SHP77 treated with DMSO at 0.1 percent for 48 hours (cell line): ENCODE results near the gene SOX15.
A peak's percentile ranks its signal among the peaks of the same experiment; 100 is the strongest.

Experiments used
- DNase-seq: peaks from one replicate; lab custom pipeline; 2025; lab: John Stamatoyannopoulos, UW

The SOX15 gene

GRCh38 chr17:7557775-7558543, 31.9 kb downstream of the SOX15 start:
- DNase-seq: peak; percentile 63

DNA sequence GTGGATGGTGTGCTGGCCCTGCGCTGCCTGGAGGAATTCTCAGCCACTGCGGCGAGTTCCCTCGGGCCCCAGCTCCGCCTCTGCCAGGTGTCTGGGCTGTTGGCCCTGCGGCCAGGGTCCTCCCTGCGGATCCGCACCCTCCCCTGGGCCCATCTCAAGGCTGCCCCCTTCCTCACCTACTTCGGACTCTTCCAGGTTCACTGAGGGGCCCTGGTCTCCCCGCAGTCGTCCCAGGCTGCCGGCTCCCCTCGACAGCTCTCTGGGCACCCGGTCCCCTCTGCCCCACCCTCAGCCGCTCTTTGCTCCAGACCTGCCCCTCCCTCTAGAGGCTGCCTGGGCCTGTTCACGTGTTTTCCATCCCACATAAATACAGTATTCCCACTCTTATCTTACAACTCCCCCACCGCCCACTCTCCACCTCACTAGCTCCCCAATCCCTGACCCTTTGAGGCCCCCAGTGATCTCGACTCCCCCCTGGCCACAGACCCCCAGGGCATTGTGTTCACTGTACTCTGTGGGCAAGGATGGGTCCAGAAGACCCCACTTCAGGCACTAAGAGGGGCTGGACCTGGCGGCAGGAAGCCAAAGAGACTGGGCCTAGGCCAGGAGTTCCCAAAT, 32.6 kb downstream of the SOX15 start:
- DNase-seq: no peak

DNA sequence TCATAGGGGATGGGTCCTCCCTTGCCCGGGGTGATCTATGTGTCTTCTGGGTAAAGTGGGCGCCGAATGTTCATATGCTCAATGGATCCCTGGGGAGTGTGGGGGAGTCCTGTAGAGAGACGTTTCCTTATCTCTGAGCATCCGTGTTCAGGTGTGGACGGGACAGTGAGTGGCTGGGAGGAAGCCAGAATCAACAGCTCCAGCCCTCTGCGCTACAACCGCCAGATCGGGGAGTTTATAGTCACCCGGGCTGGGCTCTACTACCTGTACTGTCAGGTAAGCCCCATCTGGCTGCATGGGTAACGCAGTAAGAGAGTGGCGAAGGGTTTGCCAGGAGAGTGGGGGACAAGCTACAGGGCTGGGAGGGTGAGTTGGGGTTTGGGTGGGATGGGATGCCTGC, 33.3 kb downstream of the SOX15 start:
- DNase-seq: no peak

- DNase-seq: no peak
Measured at GRCh38 chr17:7555320-7555948, 34.5 kb downstream of the SOX15 start.

DNA sequence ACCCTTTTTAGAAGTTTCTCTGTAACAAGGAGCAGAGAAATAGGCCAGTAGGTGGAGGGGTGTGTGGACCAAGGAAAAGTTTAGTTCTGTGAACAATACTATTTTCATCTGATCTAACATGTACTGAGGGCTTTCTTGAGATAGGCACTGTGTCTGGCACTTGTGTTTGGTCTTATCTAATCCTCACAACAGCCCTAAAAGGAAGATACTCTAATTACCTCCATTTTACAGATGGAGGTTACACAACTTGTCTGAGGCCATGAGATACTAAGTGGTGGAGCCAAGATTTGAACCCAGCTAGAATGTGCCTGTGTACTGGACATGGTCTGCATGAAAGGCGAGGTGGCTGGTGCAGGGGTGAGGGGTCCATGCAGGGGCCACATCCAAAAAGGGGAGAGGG, 36.5 kb downstream of the SOX15 start:
- DNase-seq: no peak

GRCh38 chr17:7552621-7553051, 37.3 kb downstream of the SOX15 start:
- DNase-seq: no peak

GRCh38 chr17:7551396-7551795, 38.5 kb downstream of the SOX15 start:
- no peak for DNase-seq

DNA sequence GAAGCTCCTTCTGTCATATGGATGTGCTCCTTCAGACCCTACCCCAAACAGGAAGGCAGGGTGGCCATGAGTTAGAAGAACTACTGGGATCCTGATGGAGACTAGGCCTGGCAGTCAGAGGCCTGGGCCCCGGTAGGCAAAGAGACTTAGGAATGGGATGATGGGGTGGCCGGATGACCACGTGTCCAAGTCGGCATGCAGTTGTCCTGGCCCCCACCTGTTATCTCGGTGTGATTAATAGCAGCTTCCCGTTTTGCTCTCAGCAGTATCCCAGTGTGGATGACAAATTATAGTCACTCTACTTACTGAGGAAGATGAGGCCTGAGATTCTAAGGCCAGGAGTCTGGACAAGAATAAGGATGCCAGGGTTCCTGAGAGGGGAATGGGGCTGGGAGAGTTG, 39.5 kb downstream of the SOX15 start:
- no peak for DNase-seq

DNA sequence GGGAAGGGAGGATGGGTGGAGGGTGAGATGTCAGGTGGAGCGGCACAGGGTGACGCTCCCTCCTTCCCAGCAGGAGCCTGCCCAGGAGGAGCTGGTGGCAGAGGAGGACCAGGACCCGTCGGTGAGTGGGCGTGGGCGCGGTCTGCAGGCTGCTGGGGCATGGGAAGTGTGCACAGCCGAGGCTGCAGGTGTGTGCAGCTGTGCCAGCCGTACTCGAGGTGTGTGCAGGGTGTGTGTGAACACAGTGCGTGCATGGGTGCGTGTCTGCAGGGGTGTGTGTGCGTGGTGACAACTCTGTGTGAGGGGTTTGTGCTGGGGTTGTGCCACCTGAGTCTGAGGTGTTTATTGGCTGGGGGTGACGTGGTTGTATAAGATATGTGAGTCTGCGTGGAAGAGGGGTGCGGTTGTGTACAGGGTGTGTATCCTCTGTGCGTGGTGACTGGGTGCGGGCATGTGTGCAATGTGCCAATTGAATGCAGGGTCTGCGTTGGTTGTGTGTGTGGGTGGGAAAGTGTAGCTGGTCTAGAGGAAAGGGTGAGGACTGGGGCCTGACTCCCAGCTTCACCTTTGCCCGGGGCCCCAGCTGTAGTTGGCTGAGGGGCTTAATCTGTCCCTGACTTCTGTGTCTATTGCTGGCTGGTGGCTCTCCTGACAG, 40.4 kb downstream of the SOX15 start:
- DNase-seq: no peak

GRCh38 chr17:7548585-7549400, 41.1 kb downstream of the SOX15 start, which contains the start of gene TNFSF12:
TNFSF12 (plus strand) TSS chr17:7549058; CDS start chr17:7549154, 96 bp downstream.
- DNase-seq: no peak

- no peak for DNase-seq
Measured at GRCh38 chr17:7544911-7545310, 45.0 kb downstream of the SOX15 start.

DNA sequence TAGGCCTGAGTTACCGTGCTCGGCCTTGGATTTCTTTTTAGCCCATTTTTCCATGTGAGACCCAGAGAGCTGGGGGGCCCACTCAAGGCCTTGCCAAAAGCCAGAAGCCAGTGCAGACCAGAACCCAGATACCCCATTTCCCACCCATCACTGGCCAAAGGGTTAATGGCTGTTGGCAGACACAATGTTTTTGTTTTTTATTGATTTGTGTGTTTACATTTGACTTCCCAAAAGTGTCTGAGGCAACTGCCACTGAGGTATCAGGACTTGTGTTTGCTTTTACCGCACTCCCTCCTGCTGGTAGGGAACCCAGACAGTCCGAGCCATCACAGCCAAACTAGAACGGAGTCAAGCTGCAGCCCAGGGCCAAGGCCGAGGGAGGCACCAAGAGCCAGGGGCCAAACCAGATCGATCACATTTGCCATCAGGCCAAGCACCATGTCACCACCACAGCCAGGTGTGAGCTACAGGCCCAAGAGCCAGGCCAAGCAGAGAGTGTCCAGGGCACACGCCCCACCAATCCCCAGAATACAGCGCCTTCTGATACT, 48.7 kb downstream of the SOX15 start:
- DNase-seq: no peak

DNA sequence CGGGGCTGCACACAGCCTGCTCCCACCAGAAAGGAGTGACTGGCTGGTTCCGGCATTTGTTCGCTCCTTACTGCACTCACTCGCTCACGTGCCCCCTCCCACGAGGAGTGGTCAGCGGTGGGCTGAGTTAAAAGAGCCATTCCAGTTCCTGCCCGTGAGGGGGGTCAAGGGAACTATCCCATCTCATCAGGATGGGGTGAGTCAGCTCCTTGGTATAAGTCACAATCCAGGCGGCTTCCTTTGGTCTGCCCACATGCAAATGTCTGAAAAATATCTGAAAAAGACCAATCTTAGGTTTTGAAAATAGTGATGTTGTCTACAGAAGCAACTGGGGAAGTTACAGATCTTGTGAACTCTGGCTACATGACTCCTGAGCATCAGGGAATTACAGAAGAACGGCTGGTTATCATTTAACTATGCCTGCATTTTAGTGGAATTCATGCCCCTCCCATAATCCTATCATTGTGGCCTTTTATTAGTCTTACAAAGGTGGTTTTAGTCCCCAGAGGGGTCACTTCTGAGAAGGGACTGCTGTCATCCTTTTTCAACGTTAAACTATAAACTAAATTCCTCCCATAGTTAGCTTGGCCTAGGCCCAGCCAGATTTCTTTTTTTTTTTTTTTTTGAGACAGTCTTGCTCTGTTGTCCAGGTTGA, 50.9 kb downstream of the SOX15 start:
- no peak for DNase-seq
